OCI-LY3 (cell line): ENCODE results near the gene C19orf81.

Source experiments
- H2AFZ ChIP-seq: fragments of 200-600, 300-600 bp; shearing (Covaris generic); 2 replicates; pipeline ENCODE4 v1.6.0; 2014; ENCODE audit warnings: antibody characterized with exemption, low read depth, low read length
- H3K27ac ChIP-seq: fragments of 200-600, 300-600 bp; sonication (generic); 2 replicates; pipeline ENCODE4 v1.5.1; 2014; ENCODE audit warnings: mild to moderate bottlenecking, low read length, moderate library complexity, mixed read lengths
- H3K27me3 ChIP-seq: fragments of 200-600, 300-600 bp; sonication (generic); 2 replicates; pipeline ENCODE4 v1.6.1; 2014; ENCODE audit warnings: low read depth, low read length, mixed read lengths
- H3K36me3 ChIP-seq: fragments of 200-600, 300-600 bp; sonication (generic); replicated peaks from 2 replicates; pipeline ENCODE3; 2014; ENCODE audit warnings: low read depth, low read length, mixed read lengths
- H3K4me1 ChIP-seq: fragments of 300-600, 200-600 bp; sonication (generic); 2 replicates; pipeline ENCODE4 v1.6.1; 2014; ENCODE audit warnings: low read length, mixed read lengths
- H3K4me2 ChIP-seq: fragments of 200-600, 300-600 bp; sonication (generic); 2 replicates; pipeline ENCODE4 v1.6.1; 2014; ENCODE audit warnings: low read length, mixed read lengths
- H3K4me3 ChIP-seq: fragments of 300-600, 200-600 bp; sonication (generic); 2 replicates; pipeline ENCODE4 v1.5.1; 2014; ENCODE audit warnings: antibody characterized with exemption, mild to moderate bottlenecking, low read length, moderate library complexity
- H3K79me2 ChIP-seq: fragments of 300-600, 200-600 bp; shearing (Covaris generic); 2 replicates; pipeline ENCODE4 v1.6.1; 2014; ENCODE audit warnings: mild to moderate bottlenecking, low read length, mixed read lengths
- H3K9ac ChIP-seq: fragments of 300-600, 200-600 bp; shearing (Covaris generic); 2 replicates; pipeline ENCODE4 v1.6.0; 2014; ENCODE audit warnings: mild to moderate bottlenecking, low read length, moderate library complexity
- H3K9me3 ChIP-seq: fragments of 200-600, 300-600 bp; shearing (Covaris generic); 2 replicates; pipeline ENCODE4 v1.6.1; 2014; ENCODE audit warnings: low read length, mixed read lengths; ENCODE audit not compliant: insufficient read depth
- H4K20me1 ChIP-seq: fragments of 200-600, 300-600 bp; sonication (generic); 2 replicates; pipeline ENCODE4 v1.6.1; 2016; ENCODE audit warnings: low read length, mixed read lengths; ENCODE audit not compliant: insufficient read depth
- EZH2phosphoT487 ChIP-seq: fragments of 200-600 bp; shearing (Covaris generic); IDR thresholded peaks from 2 replicates; pipeline ENCODE4 v1.6.1; 2018; ENCODE audit warnings: antibody characterized with exemption, mixed run types, low read depth
- TF ChIP-seq, protein P1 (sequence below): fragments of 200-600, 300-600 bp; sonication (generic); IDR thresholded peaks from 2 replicates; pipeline ENCODE4 v1.5.1; 2014; ENCODE audit warnings: antibody characterized with exemption, low read length, low read depth

C19orf81 gene

DNA sequence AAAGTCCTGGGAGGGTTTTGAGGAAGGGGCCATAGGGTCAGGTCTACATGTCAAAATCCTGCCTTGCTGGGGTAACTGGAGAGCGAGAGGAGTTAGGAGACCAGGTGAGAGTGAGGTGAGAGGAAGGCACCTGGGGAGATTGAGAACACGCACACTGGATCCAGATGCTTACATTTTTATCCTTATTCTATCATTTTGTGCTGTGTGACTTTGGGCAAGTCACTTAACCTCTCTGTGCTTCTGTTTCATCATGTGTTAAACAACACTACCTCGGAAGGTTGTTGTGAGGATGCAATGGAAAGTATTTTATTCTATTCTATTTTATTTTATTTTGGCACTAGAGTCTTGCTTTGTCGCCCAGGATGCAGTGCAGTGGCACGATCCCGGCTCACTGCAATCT, 3.5 kb downstream of the C19orf81 start:
- H2AFZ ChIP-seq = no peak overlapping the region
- peaks cover 12% of the 10 kb centered on the region; the same call in 1 of the 2 replicates for H3K27me3 ChIP-seq
- no peak overlapping the region for H3K4me2 ChIP-seq
- no peak for TF ChIP-seq EZH2phosphoT487
- TF ChIP-seq, protein P1, sequence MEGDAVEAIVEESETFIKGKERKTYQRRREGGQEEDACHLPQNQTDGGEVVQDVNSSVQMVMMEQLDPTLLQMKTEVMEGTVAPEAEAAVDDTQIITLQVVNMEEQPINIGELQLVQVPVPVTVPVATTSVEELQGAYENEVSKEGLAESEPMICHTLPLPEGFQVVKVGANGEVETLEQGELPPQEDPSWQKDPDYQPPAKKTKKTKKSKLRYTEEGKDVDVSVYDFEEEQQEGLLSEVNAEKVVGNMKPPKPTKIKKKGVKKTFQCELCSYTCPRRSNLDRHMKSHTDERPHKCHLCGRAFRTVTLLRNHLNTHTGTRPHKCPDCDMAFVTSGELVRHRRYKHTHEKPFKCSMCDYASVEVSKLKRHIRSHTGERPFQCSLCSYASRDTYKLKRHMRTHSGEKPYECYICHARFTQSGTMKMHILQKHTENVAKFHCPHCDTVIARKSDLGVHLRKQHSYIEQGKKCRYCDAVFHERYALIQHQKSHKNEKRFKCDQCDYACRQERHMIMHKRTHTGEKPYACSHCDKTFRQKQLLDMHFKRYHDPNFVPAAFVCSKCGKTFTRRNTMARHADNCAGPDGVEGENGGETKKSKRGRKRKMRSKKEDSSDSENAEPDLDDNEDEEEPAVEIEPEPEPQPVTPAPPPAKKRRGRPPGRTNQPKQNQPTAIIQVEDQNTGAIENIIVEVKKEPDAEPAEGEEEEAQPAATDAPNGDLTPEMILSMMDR = no peak
- H4K20me1 ChIP-seq = no peaks in the 10 kb centered on the region
- H3K27ac ChIP-seq = no peak overlapping the region
- H3K4me3 ChIP-seq = no peak overlapping the region
- H3K4me1 ChIP-seq = peaks cover 7% of the 10 kb centered on the region; the same call in 1 of the 2 replicates
- no peaks in the 10 kb centered on the region for H3K36me3 ChIP-seq
- no peak overlapping the region for H3K9ac ChIP-seq
- H3K9me3 ChIP-seq = peaks cover 4% of the 10 kb centered on the region; the same call in 1 of the 2 replicates
- no peaks in the 10 kb centered on the region for H3K79me2 ChIP-seq

DNA sequence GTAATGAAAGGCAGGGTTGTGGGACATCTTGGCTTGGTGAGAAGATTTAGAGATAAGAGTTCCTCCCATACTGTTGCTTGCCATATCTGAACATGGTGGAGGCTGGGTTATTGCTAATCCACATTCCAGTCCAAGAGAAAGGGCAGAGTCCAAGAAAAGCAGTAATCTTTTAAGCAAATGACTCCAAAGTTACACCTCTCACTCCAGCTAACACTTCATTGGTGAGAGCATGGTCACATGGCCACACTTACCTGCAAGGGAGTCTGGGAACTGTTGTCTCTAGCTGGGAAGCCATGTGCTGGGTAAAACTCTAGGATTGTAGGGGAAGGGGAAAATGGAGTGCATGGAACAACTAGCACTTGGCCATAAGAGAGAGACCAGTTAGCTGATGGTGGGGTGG, 5.6 kb downstream of the C19orf81 start:
- no peak for TF ChIP-seq EZH2phosphoT487
- TF ChIP-seq, protein P1 = no peak
- Histone ChIP-seq H3K79me2 (no peaks in the 10 kb centered on the region), H2AFZ (no peak overlapping the region), H3K9me3 (peaks cover 4% of the 10 kb centered on the region; the same call in 1 of the 2 replicates), H3K4me2 (no peak overlapping the region), H3K4me1 (no peaks in the 10 kb centered on the region), H3K9ac (no peak overlapping the region), H3K27me3 (peaks cover 12% of the 10 kb centered on the region; the same call in 1 of the 2 replicates), H3K36me3 (no peaks in the 10 kb centered on the region), H4K20me1 (no peaks in the 10 kb centered on the region), H3K27ac (no peak overlapping the region), H3K4me3 (no peak overlapping the region)

DNA sequence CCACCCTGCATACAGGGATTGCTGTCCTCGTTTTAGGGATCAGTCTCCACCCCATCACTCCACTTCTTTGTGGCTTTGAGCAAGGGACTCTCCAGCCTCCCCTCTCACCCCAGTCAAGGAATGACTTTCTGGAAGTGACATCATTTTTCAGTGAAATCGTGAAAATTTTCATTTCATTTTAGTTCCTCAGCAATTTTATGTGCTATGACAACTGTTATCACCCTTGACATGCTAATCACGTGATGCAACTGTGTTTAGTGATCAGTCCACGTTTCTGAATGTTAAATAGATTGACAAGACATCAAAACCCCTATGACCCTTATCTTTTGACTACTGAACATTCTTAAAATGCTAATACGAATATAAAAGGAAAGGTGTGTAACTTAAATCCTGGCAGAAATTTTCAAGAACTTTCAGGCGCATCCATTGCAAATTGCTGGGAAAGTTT, 8.0 kb downstream of the C19orf81 start:
- no peak overlapping the region for H3K27ac ChIP-seq
- no peaks in the 10 kb centered on the region for H3K4me1 ChIP-seq
- TF ChIP-seq, protein P1 = no peak
- TF ChIP-seq EZH2phosphoT487 = no peak
- no peaks in the 10 kb centered on the region for H3K36me3 ChIP-seq
- H3K9ac ChIP-seq = no peak overlapping the region
- no peak overlapping the region for H3K4me3 ChIP-seq
- H3K79me2 ChIP-seq = no peaks in the 10 kb centered on the region
- H4K20me1 ChIP-seq = no peaks in the 10 kb centered on the region
- H2AFZ ChIP-seq = no peak overlapping the region
- H3K27me3 ChIP-seq = peaks cover 12% of the 10 kb centered on the region; the same call in 1 of the 2 replicates
- H3K9me3 ChIP-seq = peaks cover 4% of the 10 kb centered on the region; the same call in 1 of the 2 replicates
- no peak overlapping the region for H3K4me2 ChIP-seq

DNA sequence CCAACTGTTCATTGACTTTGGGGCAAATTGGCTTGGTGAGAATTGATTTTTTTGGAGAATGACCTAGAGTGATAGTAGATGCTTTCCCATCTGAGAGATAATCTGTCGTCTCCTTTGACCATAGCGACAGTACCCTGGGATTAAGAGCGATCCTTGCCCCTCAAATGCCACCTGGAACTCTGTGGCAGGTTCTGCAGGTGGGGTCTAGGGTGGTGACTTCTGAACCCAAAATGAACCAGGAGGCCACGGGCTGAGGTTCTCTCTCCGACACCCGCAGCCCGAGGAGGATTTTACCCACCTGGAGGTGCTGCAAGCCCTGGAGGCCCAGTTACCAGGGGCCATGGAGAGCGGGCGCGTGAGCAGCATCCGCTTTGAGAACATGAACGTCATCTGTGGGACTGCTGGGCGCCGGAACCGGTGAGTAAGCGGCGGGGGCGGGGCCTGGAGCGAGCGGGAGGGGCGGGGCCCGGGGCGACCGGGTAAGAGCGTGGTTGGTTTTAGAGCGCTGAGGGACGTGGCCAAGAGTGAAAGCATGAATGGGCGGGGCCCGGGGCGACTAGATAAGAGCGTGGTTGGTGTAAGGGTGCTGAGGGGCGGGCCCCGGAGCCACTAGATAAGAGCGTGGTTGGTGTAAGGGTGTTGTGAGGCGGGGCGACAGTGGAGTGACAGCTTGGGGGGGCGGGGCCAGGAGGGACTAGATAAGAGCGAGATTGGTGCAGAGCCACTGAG, 8.6 kb downstream of the C19orf81 start:
- H3K27ac ChIP-seq = no peak overlapping the region
- H3K4me1 ChIP-seq = no peaks in the 10 kb centered on the region
- H3K4me3 ChIP-seq = no peak overlapping the region

More for the DNA sequence above, 8.6 kb downstream of the C19orf81 start:
- no peak overlapping the region for H3K9ac ChIP-seq
- no peak for TF ChIP-seq EZH2phosphoT487
- TF ChIP-seq, protein P1 = no peak
- no peaks in the 10 kb centered on the region for H4K20me1 ChIP-seq
- H3K9me3 ChIP-seq = peaks cover 4% of the 10 kb centered on the region; the same call in 1 of the 2 replicates
- no peaks in the 10 kb centered on the region for H3K36me3 ChIP-seq
- no peak overlapping the region for H3K4me2 ChIP-seq
- H2AFZ ChIP-seq = no peak overlapping the region
- no peaks in the 10 kb centered on the region for H3K79me2 ChIP-seq
- H3K27me3 ChIP-seq = peaks cover 12% of the 10 kb centered on the region; the same call in 1 of the 2 replicates
